HG03460 (cell line): ENCODE data around the gene ZDHHC1.

Source experiments
- ATAC-seq: cut with Tn5 transposase; IDR thresholded peaks from one replicate; pipeline ENCODE4 v1.9.1; 2021; ENCODE audit not compliant: unreplicated experiment

ZDHHC1 gene

DNA sequence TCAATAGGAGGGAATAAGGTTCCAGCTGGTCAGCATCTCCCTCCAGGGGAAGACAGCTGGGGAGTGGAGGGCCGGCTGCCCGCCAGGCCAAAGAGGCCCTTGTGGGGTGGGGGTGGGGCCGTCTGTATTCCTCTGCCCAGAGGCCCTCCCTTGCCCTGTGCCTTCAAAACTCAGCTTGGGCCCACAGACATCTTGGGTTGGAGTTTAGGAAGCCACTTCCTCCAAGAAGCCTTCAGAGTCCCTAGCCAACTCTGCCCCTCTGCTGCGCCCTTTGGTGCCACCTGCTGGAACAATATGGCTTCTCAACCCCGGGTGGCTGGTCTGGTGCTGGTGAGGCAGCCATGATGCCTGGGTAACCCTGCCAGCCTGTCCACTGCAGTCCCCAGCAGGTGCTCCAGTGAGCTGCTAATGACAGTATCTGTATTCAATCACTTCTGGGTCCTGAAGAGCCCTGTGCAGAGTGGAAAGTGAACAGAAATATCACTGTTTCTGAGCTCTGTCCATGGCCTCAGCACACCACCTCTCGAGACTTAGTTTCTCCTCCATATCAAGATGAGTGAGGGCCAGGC lies 31.3 kb upstream of the ZDHHC1 start:
- ATAC-seq, result no peak

DNA sequence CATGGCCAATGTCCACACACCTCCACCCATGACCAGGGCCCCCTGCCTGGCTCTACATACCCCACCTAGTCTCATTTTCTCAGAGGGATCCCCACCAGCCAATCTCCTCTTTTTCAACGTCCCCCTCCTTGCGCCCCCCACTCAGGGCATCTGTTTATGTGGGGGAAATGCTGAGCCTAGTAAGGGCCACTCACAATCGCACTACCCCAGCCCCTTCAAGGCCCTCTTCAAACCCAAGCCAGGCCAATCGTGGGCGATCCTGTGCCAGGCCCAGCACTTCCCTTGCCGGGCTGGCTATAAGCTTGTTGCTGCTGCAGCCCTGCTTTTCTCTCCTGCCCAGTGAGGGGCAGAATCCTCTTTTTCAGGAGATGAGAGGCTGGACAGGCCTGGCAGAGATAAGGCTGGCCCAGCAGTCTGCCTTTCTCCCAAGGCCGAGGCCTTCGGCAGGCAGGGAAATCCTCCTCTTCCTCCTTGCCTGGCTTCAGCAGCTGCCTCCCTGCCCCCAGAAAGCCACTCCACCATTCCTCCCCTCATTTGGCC lies 30.8 kb upstream of the ZDHHC1 start:
- no peak for ATAC-seq

DNA sequence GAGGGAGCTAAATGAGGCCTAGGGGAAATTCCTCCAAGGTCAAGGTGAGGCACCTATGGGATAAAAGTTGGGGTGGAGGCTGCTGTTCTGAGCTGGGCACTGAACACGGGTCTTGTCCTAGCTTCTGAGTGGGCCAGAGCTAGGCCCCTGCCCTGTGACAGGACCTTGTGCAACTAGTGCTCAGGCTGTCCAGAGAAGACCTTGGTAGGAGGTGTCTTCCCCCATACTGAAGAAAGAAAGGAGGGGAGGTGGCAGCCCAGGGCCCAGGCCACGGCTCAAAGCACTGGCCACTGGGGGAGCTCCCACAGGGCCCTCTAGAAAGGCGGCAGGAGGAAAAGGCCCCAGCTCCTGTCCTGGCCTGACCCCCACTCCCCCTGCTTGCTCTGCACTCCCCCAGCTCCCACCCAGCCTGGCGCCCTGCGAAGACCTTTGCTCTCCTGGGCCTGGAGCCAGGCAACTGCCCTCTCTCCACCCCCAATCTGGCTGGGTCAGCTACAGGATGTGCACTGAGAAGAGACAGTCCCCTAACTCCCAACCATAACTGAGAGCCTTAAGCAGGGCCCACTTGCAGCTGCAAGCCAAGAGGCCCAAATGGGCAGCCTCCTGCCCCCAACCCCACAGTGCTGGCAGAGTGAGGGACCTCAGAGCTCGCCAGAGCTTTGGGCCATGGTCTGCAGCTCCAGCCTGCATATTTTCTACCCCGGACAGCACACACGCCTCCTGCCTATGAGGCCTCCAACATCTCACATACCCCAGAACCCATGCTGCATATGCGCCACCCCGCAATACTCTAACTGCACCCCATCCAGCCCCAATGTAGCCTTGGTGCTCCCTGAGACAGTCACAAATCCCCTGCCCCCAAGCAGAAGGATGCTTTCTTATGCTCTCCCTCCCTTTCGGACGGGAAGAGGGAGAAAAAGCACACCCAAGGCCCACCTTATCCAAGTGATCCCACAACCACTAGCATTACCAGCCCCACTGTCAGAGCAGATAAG lies 29.9 kb upstream of the ZDHHC1 start:
- ATAC-seq, result no peak

DNA sequence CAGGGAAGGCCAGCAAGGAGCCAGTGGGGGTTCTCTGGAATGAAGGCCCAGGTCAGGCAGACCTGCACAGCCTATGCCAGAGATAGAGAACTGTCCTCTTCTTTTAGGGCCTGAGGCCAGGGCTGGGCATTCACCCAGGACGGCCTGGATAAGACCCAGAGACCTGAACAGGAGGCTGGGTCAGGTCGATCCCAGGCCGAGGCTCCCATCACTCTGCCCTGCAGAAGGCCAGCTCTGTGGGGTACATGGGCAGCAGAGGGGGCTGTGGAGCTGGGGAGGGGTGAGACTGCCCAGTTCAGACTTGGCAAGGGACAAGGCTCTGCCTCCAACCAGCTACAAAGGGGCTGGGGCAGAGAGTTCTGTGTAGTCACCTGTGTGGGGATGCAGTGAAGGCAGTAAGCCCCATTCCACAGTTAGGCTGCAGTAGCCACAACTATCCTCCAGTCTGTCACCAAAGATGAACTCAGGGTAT lies 29.2 kb upstream of the ZDHHC1 start:
- no peak for ATAC-seq

DNA sequence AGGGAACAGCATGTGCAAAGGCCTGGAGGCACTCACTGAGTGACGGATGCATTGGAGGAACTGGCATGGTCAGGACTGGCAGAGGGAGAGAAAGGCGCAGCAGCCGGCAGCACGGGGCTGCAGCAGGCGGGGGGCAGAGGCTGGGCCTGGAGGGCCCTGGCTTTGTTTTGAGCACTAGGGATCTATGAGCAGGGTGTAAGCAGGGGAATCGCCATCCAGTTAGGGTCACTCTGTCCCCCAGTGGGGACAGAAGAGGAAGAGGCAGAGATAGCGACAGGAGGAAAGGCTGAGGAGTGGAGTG lies 28.8 kb upstream of the ZDHHC1 start:
- no peak for ATAC-seq

DNA sequence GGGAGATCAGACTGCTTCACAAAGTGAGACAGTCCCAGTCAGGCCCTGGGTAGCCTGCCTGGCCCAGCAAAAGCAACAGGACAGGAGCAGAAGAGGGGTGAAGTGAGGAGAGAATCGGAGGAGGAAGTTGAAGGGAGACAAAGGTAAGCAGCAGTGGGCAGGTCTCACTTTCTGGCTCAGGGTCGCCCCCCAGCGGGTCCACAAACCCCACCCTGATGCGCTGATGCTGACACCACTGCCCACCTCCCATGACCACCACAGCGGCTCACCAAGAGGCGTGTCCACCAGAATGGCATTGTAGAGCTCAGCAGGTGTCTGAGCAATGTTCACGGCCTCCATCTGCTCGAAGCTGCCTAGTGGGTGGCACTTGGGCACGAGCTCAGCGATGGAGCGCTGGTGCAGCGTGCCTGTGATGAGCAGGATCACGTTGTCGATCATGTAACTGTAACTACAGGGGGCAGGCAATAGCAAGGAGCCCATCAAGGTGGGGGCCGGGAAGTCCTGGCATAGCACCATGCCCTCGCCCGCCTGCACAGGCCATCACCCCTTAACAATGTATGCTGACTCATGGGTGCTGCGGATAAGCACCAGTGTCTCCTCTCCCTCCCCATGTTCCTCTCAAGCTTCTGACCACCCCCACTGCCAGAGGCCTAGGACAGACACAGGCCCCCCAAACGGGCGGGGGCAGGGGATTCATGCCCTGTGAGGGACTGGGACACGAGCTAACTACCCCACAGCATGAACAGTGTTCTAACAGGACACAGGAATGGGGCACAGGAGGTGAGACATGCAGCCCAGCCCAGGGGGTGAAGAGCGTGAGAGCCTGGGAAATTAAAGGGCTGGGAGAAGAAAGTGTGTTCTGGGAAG lies 28.2 kb upstream of the ZDHHC1 start:
- no peak for ATAC-seq

DNA sequence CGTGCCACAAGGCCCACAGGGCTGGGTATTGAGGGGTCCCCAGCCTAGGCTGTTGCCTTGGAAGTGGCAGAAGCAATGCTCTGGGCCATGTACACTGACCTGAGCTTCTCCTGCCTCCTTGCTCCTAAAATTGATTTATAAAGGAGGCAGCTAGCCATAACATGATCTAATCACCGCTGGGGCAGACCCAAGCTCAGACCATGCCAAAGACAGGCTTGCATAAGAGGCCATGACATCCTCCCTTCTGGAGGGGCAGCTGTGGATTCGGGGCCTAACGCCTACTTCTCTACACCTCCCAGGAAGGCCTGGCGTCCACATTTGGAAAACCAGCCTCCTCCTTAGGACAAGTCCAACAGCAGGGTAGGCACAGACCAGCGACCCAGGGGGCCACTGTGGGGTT lies 27.0 kb upstream of the ZDHHC1 start:
- no peak for ATAC-seq

DNA sequence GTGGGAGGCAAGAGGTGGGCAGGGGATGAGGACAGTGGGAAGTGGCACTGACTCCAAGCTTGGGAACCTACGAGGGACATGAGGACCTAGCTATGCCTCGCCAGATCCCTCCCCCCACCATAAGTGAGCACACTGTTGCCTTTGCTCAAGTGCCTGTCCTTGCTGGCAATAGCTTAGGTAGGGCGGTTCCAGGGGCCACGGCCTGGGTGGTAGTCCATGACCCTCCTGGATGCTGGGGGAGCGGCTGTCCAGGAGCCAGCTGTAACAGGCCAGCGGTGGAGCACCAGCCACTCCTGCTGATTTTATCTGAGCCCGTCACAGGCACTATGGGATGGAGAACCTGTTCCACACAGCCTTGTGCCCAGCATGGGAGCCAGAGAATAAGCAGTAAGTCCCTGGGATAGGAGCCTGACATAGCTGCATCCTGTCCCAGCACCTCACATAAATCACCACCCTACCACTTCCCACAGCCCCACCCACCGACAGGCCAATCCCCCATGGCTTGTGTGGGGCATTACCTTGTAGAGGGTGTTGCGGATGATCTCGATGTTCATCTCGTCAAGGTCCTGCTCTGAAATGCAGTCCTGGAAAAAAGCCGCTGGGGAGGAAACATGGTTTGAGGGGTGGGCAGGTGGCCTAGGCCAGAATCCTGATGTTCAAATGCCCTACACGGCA lies 26.4 kb upstream of the ZDHHC1 start:
- no peak for ATAC-seq

DNA sequence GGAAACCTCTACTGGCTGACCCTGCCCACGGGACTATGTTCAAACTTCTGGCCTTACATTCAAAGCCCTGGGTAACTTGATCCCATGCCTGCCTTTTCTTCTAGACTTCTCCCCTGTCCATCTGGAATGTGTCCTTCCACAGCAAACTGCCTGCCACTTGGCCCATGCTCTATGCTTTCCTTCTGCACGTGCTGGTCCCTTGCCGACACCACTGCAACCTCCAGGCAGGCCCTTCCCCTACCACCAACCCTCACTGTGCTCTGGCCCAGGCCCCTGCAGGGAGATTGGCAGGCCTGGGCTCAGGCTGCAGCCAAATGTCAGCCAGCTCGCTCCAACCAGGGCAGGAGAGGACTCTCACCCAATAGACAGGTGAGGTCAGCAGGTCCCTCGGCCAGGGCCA lies 25.6 kb upstream of the ZDHHC1 start:
- ATAC-seq, result no peak

DNA sequence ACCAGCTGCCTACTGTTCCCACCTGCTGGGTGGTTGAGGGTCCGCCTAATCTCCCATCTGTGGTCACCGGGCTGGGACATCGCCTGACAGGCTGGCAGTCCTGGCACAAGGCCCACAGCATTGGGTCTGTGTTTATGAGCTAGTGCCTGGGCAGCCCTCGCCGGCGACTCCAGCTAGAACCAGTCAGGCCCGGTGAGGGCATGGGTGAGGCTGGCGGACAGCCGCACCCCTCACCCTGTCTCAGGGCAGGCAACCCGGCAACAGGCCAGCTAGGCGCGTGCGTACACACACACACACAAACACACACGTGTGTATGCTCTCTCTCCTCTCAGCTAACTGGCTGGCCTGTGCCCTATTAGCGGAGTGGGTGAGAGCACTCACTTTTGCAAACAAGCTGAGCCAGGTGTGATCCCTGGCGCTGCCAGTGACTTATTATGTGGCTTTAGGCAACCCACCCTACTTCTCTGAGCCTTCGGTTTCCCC lies 25.0 kb upstream of the ZDHHC1 start:
- ATAC-seq, result no peak

DNA sequence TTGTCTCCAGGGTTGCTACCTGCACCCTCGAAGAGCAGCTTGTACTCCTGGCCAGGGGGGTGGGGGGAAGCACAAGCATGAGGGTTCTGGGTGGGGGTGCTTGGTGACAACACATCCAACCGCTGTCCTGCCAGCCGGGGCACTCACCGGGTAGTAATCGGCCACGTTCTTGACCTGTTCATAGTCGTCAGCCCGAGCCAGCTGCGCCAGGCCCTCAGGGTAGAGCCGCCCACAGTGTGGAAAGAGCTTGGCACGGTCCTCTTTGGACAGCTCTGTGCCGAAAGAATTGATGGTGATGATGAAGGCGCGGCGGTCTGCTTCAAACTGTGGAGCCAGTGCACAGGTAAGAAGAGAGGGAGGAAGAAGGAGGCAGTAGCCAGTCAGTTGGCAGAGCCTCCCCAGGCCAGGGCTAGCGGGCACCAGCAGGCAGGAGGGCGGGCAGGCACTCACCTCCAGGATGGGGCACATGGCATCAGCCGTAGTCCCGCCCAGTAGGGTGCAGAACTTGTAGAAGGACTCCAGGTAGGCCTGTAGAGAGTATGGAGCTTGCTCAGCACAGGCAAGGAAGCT lies 22.6 kb upstream of the ZDHHC1 start:
- ATAC-seq, result no peak

DNA sequence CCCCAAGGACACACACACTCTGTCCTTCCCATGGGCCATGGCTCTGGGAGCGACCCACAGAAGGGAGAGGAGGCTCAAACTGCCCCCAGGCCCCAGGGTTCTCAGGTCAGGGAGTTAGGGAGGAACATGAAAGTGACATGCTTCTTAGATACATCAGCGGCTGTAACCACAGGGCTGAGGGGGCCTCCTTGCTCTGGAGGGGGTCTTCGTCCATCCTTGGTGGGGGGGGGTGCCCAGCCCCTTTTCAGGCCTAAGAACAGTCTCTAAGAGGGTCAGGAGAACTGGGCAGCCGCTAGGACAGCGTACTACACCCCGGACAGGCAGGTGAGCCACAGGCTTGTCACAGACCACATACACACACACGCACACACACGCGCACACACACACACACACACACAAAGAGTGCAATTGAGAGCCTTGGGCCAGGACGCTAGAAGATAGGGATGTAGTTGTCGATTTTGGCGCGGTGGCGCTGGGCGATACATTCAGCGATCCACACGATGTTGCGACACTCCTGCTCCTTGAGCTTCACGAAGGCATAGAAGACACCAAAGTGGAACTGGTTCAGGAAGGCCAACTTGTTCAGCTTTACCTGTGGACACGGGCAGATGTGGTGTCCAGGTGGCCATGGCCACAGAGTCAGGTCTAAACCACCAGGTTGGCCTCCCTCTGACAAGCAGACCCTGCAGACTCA lies 22.0 kb upstream of the ZDHHC1 start:
- no peak for ATAC-seq

DNA sequence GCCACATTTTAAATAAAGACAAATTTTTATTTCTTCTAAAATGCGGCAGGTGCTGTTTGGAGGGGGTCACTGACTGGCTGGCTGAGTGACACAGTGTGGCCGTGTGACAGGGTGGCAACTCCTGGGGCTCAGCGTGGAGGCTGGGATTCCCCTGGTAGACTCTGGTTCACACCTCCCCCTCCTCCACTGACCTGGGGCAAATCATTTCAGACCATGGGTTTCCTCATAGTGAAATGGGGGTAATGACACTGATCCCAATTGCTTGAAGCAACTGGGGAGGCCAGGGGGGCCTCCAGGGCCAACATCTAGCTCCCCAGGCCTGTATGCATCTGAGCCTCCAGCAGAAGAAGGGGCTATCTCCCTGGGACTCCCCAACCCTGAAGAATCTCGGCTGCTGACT lies 21.2 kb upstream of the ZDHHC1 start:
- no peak for ATAC-seq

DNA sequence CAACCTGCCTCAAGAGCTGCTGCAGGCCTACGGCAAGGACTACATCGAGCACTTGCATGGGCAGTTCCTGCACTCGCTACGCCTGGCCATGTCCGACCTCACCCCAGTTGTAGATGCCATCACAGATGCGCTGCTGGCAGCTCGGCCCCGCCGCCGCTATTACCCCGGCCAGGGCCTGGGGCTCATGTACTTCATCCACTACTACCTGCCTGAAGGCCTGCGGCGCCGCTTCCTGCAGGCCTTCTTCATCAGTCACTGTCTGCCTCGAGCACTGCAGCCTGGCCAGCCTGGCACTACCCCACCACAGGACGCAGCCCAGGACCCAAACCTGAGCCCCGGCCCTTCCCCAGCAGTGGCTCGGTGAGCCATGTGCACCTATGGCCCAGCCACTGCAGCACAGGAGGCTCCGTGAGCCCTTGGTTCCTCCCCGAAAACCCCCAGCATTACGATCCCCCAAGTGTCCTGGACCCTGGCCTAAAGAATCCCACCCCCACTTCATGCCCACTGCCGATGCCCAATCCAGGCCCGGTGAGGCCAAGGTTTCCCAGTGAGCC lies 20.4 kb upstream of the ZDHHC1 start:
- no peak for ATAC-seq

DNA sequence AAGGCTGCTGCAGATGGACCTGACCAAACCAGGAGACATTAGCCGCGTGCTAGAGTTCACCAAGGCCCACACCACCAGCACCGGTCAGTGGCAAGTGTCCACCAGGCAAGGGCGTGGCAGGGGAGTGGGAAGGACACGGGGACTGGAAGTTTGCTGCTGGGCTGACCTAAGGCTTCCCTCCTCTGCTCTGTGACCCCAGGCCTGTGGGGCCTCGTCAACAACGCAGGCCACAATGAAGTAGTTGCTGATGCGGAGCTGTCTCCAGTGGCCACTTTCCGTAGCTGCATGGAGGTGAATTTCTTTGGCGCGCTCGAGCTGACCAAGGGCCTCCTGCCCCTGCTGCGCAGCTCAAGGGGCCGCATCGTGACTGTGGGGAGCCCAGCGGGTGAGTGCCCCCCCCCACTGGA lies 19.5 kb upstream of the ZDHHC1 start:
- no peak for ATAC-seq

DNA sequence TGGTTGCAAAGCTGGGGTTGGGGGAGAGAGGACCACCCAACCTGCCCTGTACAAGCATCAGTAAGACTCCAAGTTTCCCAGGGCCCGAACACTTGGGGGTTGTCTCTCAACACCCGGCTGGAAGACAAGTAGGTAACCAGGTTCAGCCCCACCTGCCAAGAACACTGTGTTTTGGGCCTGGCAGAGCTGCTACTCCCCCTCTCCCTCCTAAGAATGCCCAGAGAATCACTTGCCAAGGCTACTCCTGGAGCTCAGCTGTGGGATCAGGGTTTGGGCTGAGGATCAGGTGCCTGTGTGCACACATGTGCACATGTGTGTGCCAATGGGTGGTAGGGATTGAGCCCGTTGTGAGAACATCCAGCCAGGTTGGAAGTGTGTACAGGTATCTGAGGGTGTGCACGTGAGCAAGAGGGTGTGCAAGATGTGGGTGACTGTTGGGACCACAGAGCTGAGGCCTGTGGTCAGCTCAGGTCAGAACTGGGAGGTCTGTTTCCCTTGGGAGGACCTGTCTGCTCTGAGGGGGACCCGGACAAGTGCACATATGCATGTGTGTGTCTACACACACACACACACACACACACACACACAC lies 16.9 kb upstream of the ZDHHC1 start:
- ATAC-seq, result no peak

DNA sequence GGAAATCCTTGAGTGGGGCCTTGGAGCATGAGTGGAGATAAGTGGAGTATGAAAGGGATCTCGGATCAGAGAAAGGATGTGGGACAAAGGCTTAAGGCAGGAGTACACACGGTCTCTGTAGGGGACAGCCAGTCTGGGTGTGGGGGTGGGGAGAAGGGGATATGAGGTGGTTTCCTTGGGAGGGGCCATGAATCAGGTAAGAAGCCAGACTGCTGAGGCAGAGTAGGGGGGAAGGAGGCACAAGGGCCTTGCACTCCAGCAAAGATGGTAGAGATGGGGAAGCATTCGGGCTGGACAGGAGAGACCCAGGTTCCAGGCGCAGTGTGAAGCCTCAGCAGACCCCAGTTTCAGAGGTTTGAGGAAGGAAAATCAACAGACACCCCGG lies 16.2 kb upstream of the ZDHHC1 start:
- ATAC-seq, result no peak

DNA sequence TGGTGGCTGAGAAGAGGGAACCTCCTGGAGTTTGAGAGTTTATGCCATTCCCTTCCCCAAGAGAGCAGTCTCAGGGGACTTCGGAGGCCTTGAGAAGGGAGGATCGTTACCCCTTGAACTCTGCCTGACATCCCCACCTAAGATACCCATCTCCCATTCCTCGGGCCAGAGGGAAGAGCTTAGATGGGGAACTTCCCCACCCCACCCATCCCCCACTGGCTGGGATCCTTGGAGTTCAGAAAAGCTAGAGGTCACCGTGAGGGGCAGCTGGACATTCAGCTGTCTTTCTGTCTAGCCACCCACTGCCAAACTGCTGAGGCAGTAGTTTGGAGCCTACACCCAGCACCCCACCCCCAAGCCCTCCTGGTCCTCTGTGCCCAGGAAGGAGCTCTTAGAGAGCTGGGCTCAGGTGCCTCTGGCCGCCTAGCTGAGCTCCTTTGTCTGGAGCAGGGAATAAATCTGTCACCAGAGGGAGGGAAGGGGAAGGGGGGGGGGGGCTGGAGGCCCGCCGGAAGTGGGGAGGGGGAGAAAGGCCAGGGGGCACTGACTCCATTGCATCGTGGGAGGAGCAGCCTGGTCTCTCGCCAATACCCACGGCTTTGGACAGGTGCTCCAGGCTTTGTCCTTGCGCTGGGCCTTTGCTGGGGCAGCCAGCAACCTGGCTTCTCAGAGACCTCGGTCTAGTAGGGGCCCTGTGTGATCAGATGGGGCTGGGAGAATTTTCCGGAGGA lies 15.7 kb upstream of the ZDHHC1 start:
- no peak for ATAC-seq
